GM21528 (cell line): Measurements from ENCODE around the gene NOVA2.

Experiments used
- ATAC-seq: cut with Tn5 transposase; IDR thresholded peaks from one replicate; pipeline ENCODE4 v1.9.1; 2021; ENCODE audit warnings: mild to moderate bottlenecking, moderate library complexity; ENCODE audit not compliant: unreplicated experiment, low FRiP score

The NOVA2 gene, protein sequence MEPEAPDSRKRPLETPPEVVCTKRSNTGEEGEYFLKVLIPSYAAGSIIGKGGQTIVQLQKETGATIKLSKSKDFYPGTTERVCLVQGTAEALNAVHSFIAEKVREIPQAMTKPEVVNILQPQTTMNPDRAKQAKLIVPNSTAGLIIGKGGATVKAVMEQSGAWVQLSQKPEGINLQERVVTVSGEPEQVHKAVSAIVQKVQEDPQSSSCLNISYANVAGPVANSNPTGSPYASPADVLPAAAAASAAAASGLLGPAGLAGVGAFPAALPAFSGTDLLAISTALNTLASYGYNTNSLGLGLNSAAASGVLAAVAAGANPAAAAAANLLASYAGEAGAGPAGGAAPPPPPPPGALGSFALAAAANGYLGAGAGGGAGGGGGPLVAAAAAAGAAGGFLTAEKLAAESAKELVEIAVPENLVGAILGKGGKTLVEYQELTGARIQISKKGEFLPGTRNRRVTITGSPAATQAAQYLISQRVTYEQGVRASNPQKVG

GRCh38 chr19:45973553-45974338 lies at the start of gene NOVA2:
TSS of gene NOVA2 (minus strand) at chr19:45973865. CDS start at chr19:45973351, 514 bp downstream.
- no peak for ATAC-seq

- ATAC-seq, result no peak
Measured at GRCh38 chr19:46023311-46023779, 49.7 kb upstream of the NOVA2 start.

- ATAC-seq, result no peak
Measured at GRCh38 chr19:46022431-46023310, 49.0 kb upstream of the NOVA2 start, which contains the start of gene PGLYRP1. TSS of gene PGLYRP1 (minus strand) at chr19:46023053. CDS start at chr19:46023021, 32 bp downstream.

DNA sequence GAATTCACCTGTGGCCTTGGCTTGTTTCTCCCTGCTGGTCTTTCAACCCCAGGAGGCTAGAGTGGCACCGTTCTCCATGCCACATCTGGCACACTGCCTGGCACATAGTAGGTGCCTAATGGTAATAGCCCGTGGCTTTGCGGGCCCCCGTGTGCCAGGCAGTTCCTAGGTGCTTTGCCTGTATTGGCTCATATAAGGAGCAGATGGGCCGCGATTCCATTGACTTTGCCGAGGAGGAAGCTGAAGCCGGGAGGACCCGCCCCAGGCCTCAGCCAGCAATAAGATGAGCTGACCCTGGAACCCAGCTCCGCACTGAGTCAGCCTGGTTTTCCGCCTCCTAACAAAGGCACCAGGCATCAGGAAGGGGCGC lies 48.4 kb upstream of the NOVA2 start:
- ATAC-seq, result no peak

- ATAC-seq, result no peak
Measured at GRCh38 chr19:46021531-46022041, 47.9 kb upstream of the NOVA2 start.

DNA sequence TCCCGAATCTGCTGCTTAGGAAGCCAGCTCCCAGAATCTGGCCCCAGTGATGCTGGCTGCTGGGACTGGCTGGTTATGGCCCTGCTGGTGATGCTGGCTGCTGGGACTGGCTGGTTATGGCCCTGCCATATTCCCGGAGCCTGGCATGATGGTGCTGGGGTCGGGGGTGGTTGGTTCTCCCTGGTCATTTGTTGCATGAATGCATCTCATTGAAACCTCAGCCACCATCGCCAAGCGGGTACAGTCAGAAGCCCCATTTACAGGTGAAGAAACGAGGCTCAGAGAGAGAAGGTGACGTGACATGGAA lies 47.1 kb upstream of the NOVA2 start:
- no peak for ATAC-seq

DNA sequence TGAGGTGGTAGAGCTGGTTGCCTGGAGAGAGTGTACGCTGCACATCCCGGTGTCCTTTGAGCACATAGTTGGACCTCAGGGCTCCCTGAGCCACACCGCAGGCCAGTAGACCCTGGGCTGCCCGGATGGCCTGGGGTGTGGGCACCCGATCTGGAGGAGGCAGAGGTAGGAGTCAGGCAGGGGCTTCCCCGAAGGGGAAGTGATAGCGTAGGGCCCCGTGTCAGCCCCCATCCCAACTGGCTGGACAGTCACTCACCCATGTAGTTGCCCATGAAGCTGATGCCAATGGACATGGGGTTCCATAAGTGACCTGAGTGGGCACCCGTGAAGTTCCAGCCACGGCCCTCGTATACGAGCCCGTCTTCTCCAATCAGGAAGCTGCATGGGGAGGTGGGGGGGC lies 45.6 kb upstream of the NOVA2 start:
- no peak for ATAC-seq

DNA sequence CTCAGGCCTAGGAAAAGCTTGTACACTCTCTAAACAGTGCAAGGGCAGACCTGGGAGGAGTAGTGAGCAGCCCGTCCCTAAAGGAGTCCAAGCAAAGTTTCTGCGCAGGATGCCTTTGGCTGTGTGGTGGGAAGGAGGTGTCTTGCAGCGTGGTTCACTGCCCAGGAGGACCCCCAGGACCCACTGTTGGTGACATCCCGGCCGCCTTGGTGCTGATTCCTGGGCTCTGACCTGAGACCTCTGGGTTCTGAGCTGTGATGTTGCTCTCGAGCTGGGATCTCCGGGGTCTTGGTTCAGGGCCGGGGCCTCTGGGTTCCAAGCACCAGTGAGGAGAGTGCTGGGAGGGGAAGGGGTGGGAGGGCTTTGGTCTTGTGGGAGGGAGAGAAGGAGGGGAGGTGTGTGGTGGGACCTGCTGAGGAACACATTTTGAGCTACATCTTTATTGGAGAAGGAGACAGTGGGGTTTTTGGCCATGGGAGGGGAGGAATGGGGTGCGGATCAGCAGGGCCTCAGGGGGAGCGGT lies 45.1 kb upstream of the NOVA2 start:
- no peak for ATAC-seq

DNA sequence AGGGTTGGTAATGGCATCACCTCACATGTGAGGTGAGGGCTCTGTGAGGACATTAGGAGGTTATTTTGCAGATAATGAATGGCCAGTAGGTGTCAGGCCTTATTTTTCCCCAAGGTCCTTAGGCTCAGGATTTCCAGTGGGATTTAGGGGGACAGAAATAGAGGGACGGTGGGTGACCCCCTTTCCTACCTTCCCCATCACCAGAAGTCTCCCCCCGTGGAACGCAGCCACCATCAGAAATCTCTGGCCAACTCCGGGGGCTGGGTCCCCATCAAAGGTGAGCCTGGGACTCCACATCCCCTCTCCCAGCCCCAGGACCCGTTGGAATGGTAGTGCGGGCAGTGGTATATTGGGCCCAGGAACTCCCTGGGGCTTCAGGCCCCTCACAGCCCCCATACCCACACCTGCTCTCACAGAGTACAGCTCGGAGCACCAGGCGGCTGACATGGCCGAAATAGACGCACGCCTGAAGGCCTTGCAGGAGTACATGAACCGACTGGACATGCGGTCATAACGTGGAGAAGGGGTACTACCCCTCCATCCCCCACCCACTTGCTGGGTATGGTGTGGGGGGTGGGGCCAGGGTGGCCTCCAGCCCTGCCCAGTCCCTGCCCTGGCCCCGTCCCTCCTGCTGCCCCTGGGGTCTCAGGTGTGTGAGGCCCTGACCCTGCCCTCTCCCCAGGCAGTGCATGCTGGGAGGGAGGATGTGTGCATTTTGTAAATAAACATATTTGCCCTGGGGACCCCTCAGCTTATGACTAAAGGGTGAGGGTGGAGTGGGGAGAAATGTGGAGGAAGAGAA lies 44.4 kb upstream of the NOVA2 start:
- no peak for ATAC-seq

DNA sequence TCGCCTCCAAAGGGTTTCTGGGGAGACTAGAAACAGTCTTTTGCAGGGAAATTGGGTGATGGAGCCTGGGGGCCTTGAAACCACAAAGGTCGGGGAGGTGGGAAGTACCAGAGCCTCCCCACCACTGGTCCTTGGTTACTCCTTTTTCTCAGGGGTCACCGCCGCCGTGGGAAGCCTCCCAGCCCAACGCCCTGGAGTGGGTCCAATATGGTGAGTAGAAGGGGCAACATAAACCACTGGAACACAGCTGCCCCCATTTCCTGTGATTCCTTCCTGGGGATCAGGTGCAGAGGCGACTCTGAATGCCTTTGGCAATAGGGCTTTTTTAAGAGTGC lies 43.4 kb upstream of the NOVA2 start:
- no peak for ATAC-seq

DNA sequence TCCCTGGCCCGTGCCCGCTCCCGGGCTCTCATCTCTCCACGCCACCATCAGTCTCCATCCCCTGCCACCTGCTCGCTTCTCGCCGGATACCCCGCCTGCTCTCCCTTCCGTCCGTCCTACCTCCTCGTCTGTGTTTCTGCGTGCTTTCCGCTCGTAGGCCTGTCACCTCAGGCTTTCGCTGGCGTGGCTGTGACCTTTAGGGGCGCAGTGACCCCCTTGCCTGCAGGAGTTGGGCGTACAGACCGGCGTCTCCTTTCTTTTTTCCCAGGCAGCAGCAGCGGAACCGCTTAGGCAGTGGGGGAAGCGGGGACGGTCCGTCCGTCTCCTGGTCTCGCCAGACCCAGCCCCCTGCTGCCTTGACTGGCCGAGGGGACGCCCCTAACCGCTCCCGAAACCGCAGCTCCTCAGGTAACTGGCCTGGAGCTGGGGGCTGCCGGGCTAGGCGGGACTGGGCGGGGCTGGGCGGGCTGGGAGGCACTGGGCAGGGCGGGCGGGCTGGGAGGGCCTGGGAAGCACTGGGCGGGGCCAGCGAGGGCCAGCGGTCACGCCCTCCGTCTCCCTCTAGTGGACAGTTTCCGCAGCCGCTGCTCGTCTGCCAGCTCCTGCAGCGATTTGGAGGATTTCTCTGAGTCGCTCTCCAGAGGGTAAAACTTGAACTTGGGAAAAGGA lies 42.9 kb upstream of the NOVA2 start:
- ATAC-seq, result no peak

DNA sequence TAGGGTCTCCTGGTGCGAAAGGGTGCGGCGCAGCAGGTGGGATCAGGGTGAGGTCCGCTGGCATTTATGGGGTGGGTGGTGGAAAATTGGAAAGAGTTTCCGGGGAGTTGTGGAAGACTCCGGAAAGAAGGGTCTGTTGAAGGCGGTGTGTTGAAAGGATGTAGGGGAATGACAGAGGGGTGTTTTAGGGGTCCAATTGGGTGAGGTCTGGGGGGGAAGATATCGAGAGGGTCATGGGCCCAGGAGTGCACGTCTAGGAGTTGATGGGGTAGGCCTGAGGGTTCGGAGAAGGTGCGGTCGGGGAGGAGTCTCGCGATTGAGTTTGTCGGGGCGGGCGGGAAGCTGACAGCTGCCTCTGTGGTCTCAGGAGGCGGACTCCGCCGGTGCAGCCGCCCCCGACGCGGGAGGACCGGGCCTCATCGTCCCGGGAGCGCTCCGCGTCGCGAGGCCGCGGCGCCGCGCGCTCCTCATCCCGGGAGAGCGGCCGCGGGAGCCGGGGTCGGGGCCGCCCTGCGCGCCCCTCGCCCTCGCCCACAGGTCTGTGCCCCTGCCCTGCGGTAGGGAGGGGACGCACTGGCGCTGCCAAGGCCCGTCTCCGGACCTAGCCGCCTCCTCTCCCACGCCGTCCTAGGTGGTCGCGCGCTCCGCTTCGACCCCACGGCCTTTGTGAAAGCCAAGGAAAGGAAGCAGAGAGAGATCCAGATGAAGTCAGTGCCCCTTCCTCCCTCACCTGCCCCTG lies 42.2 kb upstream of the NOVA2 start:
- ATAC-seq, result no peak

DNA sequence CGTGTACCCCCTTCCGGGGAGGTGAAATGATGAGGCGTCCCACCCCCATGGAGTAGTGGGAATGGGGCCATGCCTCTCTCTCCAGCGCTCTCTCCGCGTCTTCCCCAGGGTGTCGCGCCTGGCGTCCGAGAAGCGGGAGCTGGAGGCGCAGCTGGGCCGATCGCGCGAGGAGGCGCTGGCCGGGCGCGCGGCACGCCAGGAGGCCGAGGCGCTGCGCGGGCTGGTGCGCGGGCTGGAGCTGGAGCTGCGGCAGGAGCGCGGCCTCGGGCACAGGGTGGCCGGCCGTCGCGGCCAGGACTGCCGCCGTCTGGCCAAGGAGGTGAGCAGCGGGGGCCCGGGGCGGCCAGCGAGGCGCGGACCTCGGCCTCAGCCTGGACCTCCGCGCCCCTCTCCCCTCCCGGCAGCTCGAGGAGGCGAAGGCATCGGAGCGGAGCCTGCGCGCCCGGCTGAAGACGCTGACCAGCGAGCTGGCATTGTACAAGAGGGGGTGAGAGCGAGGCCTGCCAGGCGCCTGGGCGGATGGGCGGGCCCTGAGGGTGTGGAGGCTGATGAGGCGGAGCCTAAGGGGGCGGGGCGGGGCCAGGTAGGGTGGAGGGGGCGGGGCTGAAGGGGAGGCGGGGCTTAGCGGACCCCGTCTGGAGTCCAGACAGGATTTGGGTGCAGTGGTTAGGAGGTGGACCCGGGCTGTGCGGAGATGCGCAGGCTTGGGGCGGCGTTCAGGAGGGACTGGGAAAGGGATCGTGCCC lies 41.4 kb upstream of the NOVA2 start:
- no peak for ATAC-seq

GRCh38 chr19:46014534-46014933 lies 40.9 kb upstream of the NOVA2 start:
- ATAC-seq, result no peak

- no peak for ATAC-seq
Measured at GRCh38 chr19:46009530-46010510, 36.2 kb upstream of the NOVA2 start.

- no peak for ATAC-seq
Measured at GRCh38 chr19:46006411-46006810, 32.7 kb upstream of the NOVA2 start.
